Central memory CD8-positive, alpha-beta T cell (primary cell): Measurements from ENCODE around the gene NTRK3.

Source experiments
- ATAC-seq: fragments of 150-1000 bp; cut with Tn5 transposase; replicated peaks from 2 replicates; pipeline ENCODE4 v1.10.0; 2022; ENCODE audit warnings: mild to moderate bottlenecking, moderate FRiP score, moderate number of reproducible peaks; ENCODE audit not compliant: poor library complexity, severe bottlenecking; ENCODE audit errors: extremely low read depth
- DNase-seq, 2 donors: peaks; one replicate each; pipeline ENCODE4 v3.0.0; 2021; ENCODE audit warnings: low spot score in 2 of 2
- H3K27ac Mint-ChIP-seq: one replicate; pipeline ENCODE4 v1.8.0; 2022; ENCODE audit warnings: low read depth, mild to moderate bottlenecking, moderate library complexity, mixed read lengths
- H3K27me3 Mint-ChIP-seq: one replicate; pipeline ENCODE4 v1.8.0; 2022; ENCODE audit warnings: mixed read lengths
- H3K36me3 Mint-ChIP-seq: one replicate; pipeline ENCODE4 v1.8.0; 2022; ENCODE audit warnings: mild to moderate bottlenecking, moderate library complexity, mixed read lengths; ENCODE audit not compliant: insufficient read depth
- H3K4me1 Mint-ChIP-seq: one replicate; pipeline ENCODE4 v1.8.0; 2022; ENCODE audit warnings: mixed read lengths
- H3K4me3 Mint-ChIP-seq: one replicate; pipeline ENCODE4 v1.8.0; 2022; ENCODE audit warnings: mild to moderate bottlenecking, moderate library complexity, mixed read lengths
- H3K9me3 Mint-ChIP-seq: one replicate; pipeline ENCODE4 v1.8.0; 2022; ENCODE audit warnings: mixed read lengths

The NTRK3 gene

DNA sequence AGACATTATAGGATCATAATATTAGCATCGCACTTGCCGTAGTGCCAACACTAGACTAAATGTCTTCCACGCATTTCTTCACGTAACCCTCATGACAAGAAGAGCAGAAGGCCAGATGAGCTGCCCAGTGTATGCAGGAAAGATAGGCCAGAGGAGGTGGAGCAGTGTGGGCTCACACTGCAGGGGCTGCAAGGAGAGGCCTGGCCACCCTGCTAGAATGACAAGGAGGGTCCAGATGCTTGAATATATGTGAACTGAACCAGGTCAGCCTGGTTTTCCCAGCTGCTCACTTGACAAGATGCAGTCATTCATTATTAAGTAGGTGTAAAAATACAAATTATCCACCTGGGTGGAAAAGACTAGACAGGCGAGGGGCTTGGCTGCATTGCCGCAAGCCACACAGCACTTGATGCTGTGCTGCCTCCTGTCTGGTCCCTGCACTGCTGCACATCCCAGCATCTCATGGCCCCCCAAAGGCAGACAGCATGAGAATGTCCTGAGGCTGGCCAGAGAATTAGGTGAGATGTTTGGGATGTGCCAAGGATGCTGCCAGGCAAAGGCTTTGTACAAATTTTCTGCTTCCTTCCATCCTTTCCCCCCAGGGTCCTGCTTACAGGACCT is 115.2 kb downstream of the NTRK3 start:
- no peak for ATAC-seq
- H3K27ac Mint-ChIP-seq, result no peak overlapping the region
- no peaks in the 10 kb centered on the region for H3K36me3 Mint-ChIP-seq
- H3K4me1 Mint-ChIP-seq, result no peaks in the 10 kb centered on the region
- H3K9me3 Mint-ChIP-seq, result no peaks in the 10 kb centered on the region
- no peak for DNase-seq
- no peaks in the 10 kb centered on the region for H3K27me3 Mint-ChIP-seq
- no peak overlapping the region for H3K4me3 Mint-ChIP-seq

DNA sequence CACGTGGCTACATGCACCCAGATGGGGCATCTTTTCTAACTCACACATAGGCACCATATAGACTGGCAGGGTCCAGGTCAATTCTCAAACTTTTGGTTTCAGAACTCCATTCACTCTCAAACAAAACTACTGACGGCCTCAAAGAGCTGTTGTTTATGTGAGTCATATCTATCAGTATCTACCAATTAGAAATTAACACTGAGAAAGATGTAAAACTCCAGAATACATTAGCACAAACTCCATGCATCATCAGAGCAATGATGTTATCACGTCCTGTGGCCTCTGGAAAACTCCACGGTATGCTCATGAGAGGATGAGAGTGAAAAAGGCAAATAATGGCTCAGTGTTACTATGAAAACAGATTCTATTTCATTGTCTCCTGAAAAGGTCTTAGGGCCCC is 116.1 kb downstream of the NTRK3 start:
- H3K9me3 Mint-ChIP-seq, result no peaks in the 10 kb centered on the region
- H3K27ac Mint-ChIP-seq, result no peak overlapping the region
- no peaks in the 10 kb centered on the region for H3K4me1 Mint-ChIP-seq
- H3K27me3 Mint-ChIP-seq, result peaks cover 10% of the 10 kb centered on the region
- ATAC-seq (no peak), DNase-seq (no peak)
- H3K4me3 Mint-ChIP-seq, result no peak overlapping the region
- no peaks in the 10 kb centered on the region for H3K36me3 Mint-ChIP-seq

DNA sequence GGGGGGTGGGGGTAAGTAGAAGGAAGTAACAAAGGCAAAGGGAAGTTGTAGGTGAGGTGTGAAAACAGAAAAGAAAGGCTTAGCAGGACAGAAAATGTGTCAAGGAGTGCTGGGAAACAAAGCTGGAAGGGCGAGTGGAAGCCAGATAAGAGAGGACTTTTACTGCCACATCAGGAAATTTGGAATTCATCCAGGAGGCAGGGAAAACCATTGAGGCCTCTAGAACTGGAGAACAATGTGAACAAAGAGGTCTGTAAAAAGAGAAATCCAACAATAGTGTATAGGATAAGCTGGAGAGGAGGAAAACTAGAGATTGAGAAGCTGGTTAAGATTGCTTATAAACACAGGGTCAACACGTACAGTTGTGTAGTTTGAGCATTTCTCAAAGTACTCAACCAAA is 116.6 kb downstream of the NTRK3 start:
- peaks cover 12% of the 10 kb centered on the region for H3K27me3 Mint-ChIP-seq
- H3K4me3 Mint-ChIP-seq, result no peak overlapping the region
- H3K36me3 Mint-ChIP-seq, result no peaks in the 10 kb centered on the region
- no peaks in the 10 kb centered on the region for H3K9me3 Mint-ChIP-seq
- DNase-seq, result no peak
- no peaks in the 10 kb centered on the region for H3K4me1 Mint-ChIP-seq
- no peak overlapping the region for H3K27ac Mint-ChIP-seq
- no peak for ATAC-seq

DNA sequence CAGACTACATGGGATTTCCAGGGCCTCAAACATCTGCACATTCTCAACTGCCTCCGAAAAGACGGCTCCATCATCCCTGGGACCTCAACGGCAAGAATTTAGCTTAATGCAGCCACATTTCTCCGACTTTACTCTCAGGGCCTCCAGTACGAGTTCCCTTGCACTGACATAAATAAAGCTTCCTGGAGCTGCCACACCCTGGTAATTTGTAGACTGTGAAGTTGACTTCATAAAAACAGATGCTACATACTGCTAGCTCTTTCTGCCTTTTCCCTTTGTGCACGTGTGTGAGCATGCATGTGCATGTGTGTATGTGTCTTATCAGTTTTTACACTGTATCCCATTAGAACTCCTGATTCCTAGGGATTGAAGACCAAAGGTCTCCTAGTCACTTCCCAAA is 122.7 kb downstream of the NTRK3 start:
- no peak for ATAC-seq
- no peaks in the 10 kb centered on the region for H3K4me1 Mint-ChIP-seq

DNA sequence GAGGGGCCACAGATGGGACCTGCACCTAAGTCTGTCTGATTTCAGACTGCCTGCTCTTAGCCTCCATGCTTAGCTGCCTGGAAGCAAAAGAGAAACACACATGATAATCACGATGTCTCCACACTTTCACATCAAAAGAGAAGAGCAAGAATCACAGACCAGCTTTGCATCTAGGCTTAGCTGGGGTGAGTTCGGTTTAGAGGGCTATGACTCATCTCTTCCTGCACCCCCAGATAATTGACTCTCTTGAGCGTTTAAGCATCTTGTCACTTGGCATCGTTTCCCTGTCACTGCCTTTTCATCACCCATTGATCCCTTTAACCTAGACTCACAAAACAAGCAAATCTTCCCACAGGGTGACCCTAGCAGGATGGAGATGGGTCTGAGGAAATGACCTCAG is 124.0 kb downstream of the NTRK3 start:
- Mint-ChIP-seq H3K4me1 (no peaks in the 10 kb centered on the region), H3K27ac (no peak overlapping the region), H3K27me3 (peaks cover 17% of the 10 kb centered on the region), H3K9me3 (no peaks in the 10 kb centered on the region), H3K36me3 (no peaks in the 10 kb centered on the region), H3K4me3 (no peak overlapping the region)
- no peak for ATAC-seq
- no peak for DNase-seq

More for the DNA sequence above, 122.7 kb downstream of the NTRK3 start:
- H3K27ac Mint-ChIP-seq, result no peak overlapping the region
- no peaks in the 10 kb centered on the region for H3K9me3 Mint-ChIP-seq
- no peak for DNase-seq
- no peak overlapping the region for H3K4me3 Mint-ChIP-seq
- peaks cover 12% of the 10 kb centered on the region for H3K27me3 Mint-ChIP-seq
- no peaks in the 10 kb centered on the region for H3K36me3 Mint-ChIP-seq

DNA sequence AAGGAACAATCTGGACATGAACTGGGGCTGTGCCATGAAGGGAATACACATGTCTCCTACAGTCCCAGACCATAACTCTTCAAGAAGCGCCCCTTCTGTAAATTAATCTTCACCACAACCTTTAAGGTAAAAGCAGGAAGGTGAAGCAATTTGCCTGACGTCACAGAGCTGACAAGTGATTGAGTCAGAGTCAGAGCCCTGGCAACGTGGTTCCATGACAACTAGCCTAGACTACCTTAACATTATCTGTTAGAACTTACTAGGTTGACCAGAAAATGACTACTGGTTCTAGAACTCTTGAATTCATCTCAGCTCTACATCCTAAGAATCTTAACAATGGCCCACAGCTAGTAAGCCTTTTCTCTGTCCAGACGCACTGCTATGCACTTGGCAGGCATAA is 124.6 kb downstream of the NTRK3 start:
- DNase-seq (no peak), ATAC-seq (no peak)
- no peak overlapping the region for H3K27ac Mint-ChIP-seq
- H3K27me3 Mint-ChIP-seq, result peaks cover 20% of the 10 kb centered on the region
- H3K9me3 Mint-ChIP-seq, result no peaks in the 10 kb centered on the region
- H3K4me1 Mint-ChIP-seq, result no peaks in the 10 kb centered on the region
- no peaks in the 10 kb centered on the region for H3K36me3 Mint-ChIP-seq
- no peak overlapping the region for H3K4me3 Mint-ChIP-seq

DNA sequence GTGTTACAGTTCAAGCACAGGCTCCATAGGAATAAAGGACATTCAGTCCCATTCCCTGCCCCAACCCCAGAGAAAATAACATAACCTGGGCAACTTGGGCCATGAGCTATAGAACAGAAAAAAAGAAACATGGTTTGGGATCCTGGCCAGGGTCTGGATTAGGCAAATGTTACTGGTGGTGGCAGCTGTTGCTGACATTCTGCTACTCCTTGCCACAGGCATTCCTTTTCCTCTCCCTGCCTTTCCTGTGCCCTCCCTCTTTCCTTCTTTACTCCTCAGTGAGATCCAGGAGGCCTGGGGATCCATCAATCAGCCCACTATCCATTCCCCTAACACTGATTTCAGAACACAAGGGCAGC is 129.1 kb downstream of the NTRK3 start:
- Mint-ChIP-seq H3K9me3 (no peaks in the 10 kb centered on the region), H3K4me3 (no peak overlapping the region), H3K36me3 (no peaks in the 10 kb centered on the region), H3K4me1 (no peaks in the 10 kb centered on the region), H3K27me3 (peaks cover 18% of the 10 kb centered on the region), H3K27ac (no peak overlapping the region)
- ATAC-seq, result no peak
- no peak for DNase-seq

DNA sequence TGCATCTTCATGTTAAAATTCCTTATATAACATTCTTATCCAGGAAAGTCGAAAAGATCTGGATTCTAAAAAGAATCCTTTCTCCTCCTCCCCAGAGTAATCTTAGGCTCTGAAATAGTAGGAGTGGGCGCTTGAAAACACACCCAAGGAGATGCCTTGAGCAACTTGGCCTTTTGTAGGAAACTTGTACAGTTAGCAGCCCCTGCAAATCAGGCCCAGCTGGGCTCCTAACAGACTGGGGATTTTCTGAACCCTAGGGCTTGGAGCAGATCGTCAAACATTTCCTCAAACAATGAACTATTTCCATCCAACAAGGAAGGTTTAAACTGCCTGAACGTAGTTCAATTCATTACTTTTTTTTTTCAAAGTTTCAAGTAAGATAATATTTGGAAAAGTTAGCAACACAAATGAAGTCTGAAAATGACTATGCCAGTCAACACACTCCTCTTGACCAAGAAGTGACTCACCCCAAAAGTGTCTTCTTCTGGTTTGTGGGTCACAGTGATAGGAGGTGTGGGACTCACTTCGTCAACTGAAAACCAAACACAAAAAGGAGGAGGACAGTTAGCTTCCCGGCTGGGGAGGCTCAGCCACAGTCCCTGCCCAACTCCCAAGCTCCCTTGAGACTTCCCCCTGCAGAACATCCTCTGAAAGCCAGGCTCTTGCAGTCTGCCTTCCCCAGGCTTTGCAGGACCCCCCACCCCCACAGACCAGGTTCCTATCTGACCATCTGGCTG is 129.7 kb downstream of the NTRK3 start:
- H3K4me1 Mint-ChIP-seq, result no peaks in the 10 kb centered on the region
- ATAC-seq (no peak), DNase-seq (no peak)
- peaks cover 18% of the 10 kb centered on the region for H3K27me3 Mint-ChIP-seq
- no peaks in the 10 kb centered on the region for H3K9me3 Mint-ChIP-seq
- H3K36me3 Mint-ChIP-seq, result no peaks in the 10 kb centered on the region
- no peak overlapping the region for H3K4me3 Mint-ChIP-seq
- H3K27ac Mint-ChIP-seq, result no peak overlapping the region

DNA sequence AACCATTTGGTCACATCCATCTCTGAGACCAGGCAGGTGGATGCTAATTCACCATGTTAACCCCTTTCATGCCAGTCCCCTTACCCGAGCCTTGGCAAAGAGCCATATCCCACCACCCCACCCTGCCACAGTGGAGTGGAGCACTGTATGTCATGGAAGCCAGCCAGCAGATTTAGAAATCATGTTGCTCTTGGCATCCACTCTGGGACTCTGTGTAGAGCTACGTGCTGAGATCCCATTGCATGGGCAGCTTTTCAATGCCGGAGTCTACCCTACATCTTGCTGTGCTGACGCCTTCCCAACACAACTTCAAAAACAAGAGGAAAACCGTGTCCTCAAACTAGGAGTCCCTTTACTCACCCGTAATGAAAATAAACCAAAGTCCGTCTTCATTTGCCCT is 131.0 kb downstream of the NTRK3 start:
- no peak for DNase-seq
- Mint-ChIP-seq H3K4me3 (no peak overlapping the region), H3K36me3 (no peaks in the 10 kb centered on the region), H3K4me1 (no peaks in the 10 kb centered on the region), H3K27ac (no peak overlapping the region), H3K27me3 (peaks cover 18% of the 10 kb centered on the region), H3K9me3 (no peaks in the 10 kb centered on the region)
- no peak for ATAC-seq

DNA sequence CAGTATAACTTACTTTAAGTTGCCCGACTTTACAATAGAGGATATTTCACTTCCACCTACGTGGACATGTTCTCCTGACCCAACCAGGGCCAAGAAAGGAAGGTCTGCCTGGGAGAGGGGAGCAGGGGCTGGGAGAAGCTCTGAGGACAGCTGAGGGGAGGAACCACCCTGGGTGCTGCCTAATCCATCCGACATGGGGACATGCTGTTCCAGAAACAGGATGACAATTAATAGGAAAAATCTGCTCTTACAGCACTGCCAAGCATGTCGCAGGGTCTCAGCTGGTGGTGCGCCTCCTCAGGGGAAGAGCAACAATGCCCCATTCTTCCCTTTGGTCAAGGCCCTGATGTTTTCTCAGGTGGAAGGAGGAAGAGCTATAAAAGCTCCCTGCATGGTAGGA is 132.3 kb downstream of the NTRK3 start:
- ATAC-seq, result no peak
- no peak for DNase-seq
- no peaks in the 10 kb centered on the region for H3K4me1 Mint-ChIP-seq
- no peaks in the 10 kb centered on the region for H3K9me3 Mint-ChIP-seq
- peaks cover 18% of the 10 kb centered on the region for H3K27me3 Mint-ChIP-seq
- no peak overlapping the region for H3K4me3 Mint-ChIP-seq
- H3K36me3 Mint-ChIP-seq, result no peaks in the 10 kb centered on the region
- H3K27ac Mint-ChIP-seq, result no peak overlapping the region

DNA sequence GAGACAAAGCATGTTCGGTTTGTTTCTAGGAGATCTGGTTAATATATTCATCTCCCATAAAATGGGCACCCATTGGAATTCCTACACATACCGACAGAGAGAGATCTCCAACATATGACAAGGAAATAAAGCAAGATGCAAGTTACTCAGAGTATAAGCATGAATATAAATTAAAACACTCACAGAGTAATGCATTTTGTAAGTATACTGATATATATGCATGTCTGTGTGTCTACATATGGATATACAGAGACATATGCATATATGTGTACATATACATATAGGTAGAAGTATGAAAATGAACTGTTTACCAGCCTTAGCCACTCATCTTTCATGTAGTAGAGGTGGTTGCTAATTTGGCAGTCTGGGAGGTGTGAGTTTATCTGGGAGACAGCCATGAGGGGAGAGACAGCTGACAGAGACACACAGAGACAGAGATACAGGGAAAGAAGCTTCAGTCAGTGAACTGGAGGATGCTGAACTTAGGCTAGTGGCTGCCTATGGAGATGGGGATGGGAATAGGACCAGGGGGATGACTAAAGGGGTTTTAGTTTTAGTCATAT is 134.5 kb downstream of the NTRK3 start:
- DNase-seq, result no peak
- no peaks in the 10 kb centered on the region for H3K9me3 Mint-ChIP-seq
- no peaks in the 10 kb centered on the region for H3K4me1 Mint-ChIP-seq
- no peak for ATAC-seq
- no peaks in the 10 kb centered on the region for H3K36me3 Mint-ChIP-seq
- H3K27ac Mint-ChIP-seq, result no peak overlapping the region
- H3K27me3 Mint-ChIP-seq, result peaks cover 26% of the 10 kb centered on the region
- H3K4me3 Mint-ChIP-seq, result no peak overlapping the region

DNA sequence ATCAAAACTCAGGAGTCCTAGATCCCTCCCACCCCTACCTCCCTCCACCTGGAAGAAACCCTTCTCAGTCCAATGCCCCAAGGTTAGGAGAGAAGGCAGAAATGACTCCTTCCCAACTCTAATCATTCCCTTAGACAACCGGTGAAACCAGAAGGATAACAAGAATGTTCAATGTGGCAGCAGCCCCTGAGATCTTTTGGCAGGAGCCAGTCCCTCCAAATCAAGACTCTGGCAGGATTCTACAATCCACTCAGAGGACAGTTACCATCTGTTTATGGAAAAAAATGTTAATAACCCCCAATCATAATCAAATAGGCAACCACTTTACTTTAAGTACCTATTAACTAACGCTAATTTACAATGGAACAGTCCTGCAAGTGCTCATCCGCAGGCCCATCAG is 136.5 kb downstream of the NTRK3 start:
- Mint-ChIP-seq H3K36me3 (no peaks in the 10 kb centered on the region), H3K9me3 (no peaks in the 10 kb centered on the region), H3K4me1 (no peaks in the 10 kb centered on the region), H3K27me3 (peaks cover 25% of the 10 kb centered on the region), H3K27ac (no peak overlapping the region), H3K4me3 (no peak overlapping the region)
- no peak for DNase-seq
- ATAC-seq, result no peak

DNA sequence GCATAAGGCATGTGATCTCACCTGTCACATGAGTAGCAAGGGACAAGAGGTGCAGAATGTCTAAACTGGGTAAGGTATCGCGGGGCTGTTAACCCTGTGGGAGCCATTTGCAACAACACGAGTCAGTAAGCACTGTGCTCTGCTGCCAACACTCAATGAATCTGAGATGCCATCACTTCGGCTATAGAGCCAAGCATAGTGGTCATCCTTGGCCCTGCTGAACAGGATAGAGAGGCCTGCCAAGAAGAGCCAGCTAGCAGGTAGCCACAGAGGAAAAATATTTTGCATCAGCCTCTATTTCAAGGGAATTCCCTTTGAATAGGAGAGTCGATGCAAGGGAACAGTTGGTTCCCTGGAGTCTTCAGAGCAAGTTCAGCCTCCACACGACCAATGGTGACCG is 137.8 kb downstream of the NTRK3 start:
- no peak for ATAC-seq
- H3K27ac Mint-ChIP-seq, result no peak overlapping the region
- H3K27me3 Mint-ChIP-seq, result peaks cover 24% of the 10 kb centered on the region
- no peaks in the 10 kb centered on the region for H3K36me3 Mint-ChIP-seq
- no peak overlapping the region for H3K4me3 Mint-ChIP-seq
- H3K4me1 Mint-ChIP-seq, result no peaks in the 10 kb centered on the region
- DNase-seq, result no peak
- no peaks in the 10 kb centered on the region for H3K9me3 Mint-ChIP-seq
